Kidney (tissue), 14 donors: ENCODE data around the gene SIGLEC12. TPM values are rescaled to one million over a fixed set of nuclear protein-coding genes. Genes with fewer than 3 reads are reported as not detected.

Experiments used
- DNase-seq, 5 donors: peaks; one replicate each; pipeline ENCODE4 v3.0.0-alpha.2; 2013 to 2020
- FAIRE-seq: peaks from 2 replicates; lab custom pipeline; 2012; peaks lifted over from hg19 to GRCh38; lab: Jason Lieb, UNC
- H3K27ac ChIP-seq, 2 donors: one replicate each; pipeline ENCODE4 v1.7.0; 2013; ENCODE audit warnings: low read depth in 2 of 2, low read length in 2 of 2, inconsistent platforms in 1 of 2
- H3K27me3 ChIP-seq: one replicate; pipeline ENCODE4 v1.7.1; 2013; ENCODE audit warnings: low read length, inconsistent platforms; ENCODE audit not compliant: control insufficient read depth, insufficient read depth
- H3K36me3 ChIP-seq, 3 donors: one replicate each; pipeline versions ENCODE4 v1.7.0 to v1.7.1; 2013; ENCODE audit warnings: low read length in 3 of 3, control low read depth in 1 of 3, inconsistent platforms in 1 of 3; ENCODE audit not compliant: insufficient read depth in 3 of 3, control insufficient read depth in 2 of 3
- H3K4me1 ChIP-seq, 3 donors: one replicate each; pipeline versions ENCODE4 v1.7.0 to v1.7.1; 2013; ENCODE audit warnings: low read length in 3 of 3, inconsistent platforms in 1 of 3, low read depth in 1 of 3; ENCODE audit not compliant: control insufficient read depth in 2 of 3, insufficient read depth in 2 of 3
- H3K4me3 ChIP-seq, 3 donors: one replicate each; pipeline versions ENCODE4 v1.7.0 to v1.8.1; 2013; ENCODE audit warnings: low read length in 3 of 3, control low read depth in 1 of 3, inconsistent platforms in 1 of 3
- H3K9ac ChIP-seq, 3 donors: one replicate each; pipeline versions ENCODE4 v1.7.0 to v1.7.1; 2013; ENCODE audit warnings: low read length in 3 of 3, control low read depth in 1 of 3, inconsistent platforms in 1 of 3
- H3K9me3 ChIP-seq, 3 donors: one replicate each; pipeline versions ENCODE4 v1.7.0 to v1.7.1; 2013; ENCODE audit warnings: low read length in 3 of 3, control low read depth in 1 of 3, inconsistent platforms in 1 of 3; ENCODE audit not compliant: control insufficient read depth in 2 of 3, insufficient read depth in 1 of 3
- CTCF ChIP-seq: IDR thresholded peaks from 3 replicates; pipeline ENCODE4 v1.5.1; 2012; ENCODE audit warnings: mild to moderate bottlenecking, moderate library complexity, borderline replicate concordance; ENCODE audit not compliant: insufficient read depth; ENCODE audit errors: extremely low read depth
- intact Hi-C: fragments of 100-400 bp; cut with DNase I; formaldehyde crosslinking; loops from one replicate; pipeline ENCODE4 v1.11.1; 2022
- polyA plus RNA-seq: library from polyadenylated mRNA; stranded (reverse); fragments of 350-450 nt; fragmentation: Illumina TruSeq; extraction: RNeasy Lipid Tissue Mini Kit (QIAGEN cat#74804); gene quantifications from one replicate; pipeline ENCODE4 v1.2.3, GENCODE V29; 2014; ENCODE audit warnings: low read depth, low replicate concordance; ENCODE audit not compliant: insufficient read depth
- total RNA-seq: library from RNA; stranded (reverse); fragmentation: NEBNext Ultra II Directional; extraction: Animal tissue kit (Norgen Biotek cat#: 25700); gene quantifications from one replicate; pipeline ENCODE4 v1.2.1, GENCODE V29; 2021
- donor health status: control.
- donor health status: control.
- donor health status: control.
- donor health status: control.
- donor health status: control.
- donor health status: DM: yes; HTN: yes; CAD: no.
- donor health status: Normal renal cell carcinoma (clear cell type).

Gene SIGLEC12
- total and polyA plus RNA-seq, 2 donors from 2014 or later, result 0.66 TPM; not detected in 1

GRCh38 chr19:51513968-51514367 lies 12.4 kb upstream of the SIGLEC12 start:
- Histone ChIP-seq H3K4me1 (no peaks in the 10 kb centered on the region), H3K27ac (no peak overlapping the region), H3K4me3 (no peak overlapping the region), H3K27me3 (no peaks in the 10 kb centered on the region), H3K9ac (no peak overlapping the region), H3K36me3 (no peaks in the 10 kb centered on the region), H3K9me3 (no peaks in the 10 kb centered on the region)
- no peak for FAIRE-seq
- intact Hi-C loops, result no loop called here
- no peak for TF ChIP-seq CTCF
- DNase-seq, result no peak

- no peaks in the 10 kb centered on the region for H3K27me3 ChIP-seq
- H3K4me3 ChIP-seq, result no peak overlapping the region
- TF ChIP-seq CTCF, result no peak
- DNase-seq, result peak in 1 of 5 donors; percentile 3
- no peak for FAIRE-seq
- no peaks in the 10 kb centered on the region for H3K4me1 ChIP-seq
- intact Hi-C loops, result no loop called here
- H3K9ac ChIP-seq, result no peak overlapping the region
- no peak overlapping the region for H3K27ac ChIP-seq
- no peaks in the 10 kb centered on the region for H3K36me3 ChIP-seq
- no peaks in the 10 kb centered on the region for H3K9me3 ChIP-seq
Observed at GRCh38 chr19:51511353-51511752, 9.8 kb upstream of the SIGLEC12 start.

- no peak for TF ChIP-seq CTCF
- intact Hi-C loops, result no loop called here
- Histone ChIP-seq H3K36me3 (no peaks in the 10 kb centered on the region), H3K4me1 (no peaks in the 10 kb centered on the region), H3K4me3 (no peak overlapping the region), H3K27ac (no peak overlapping the region), H3K9ac (no peak overlapping the region), H3K9me3 (no peaks in the 10 kb centered on the region), H3K27me3 (no peaks in the 10 kb centered on the region)
- DNase-seq, result peak in 1 of 5 donors; percentile 10
- no peak for FAIRE-seq
Observed at GRCh38 chr19:51509823-51510660, 8.4 kb upstream of the SIGLEC12 start.
